IMR-90 (cell line): Measurements from ENCODE around the gene MYO1A. TPM values are rescaled to one million over a fixed set of nuclear protein-coding genes. Genes with fewer than 3 reads are reported as not detected.

Experiments used
- ATAC-seq: fragments of 200-7000 bp; cut with Tn5 transposase; 2 replicates; pipeline ENCODE4 v1.9.1; 2020; ENCODE audit warnings: low read depth, mild to moderate bottlenecking, moderate library complexity
- BruUV-seq: library from RNA; stranded (reverse); fragments of 400-500 nt; replicated peaks from 2 replicates; lab custom pipeline; 2021; lab: Mats Ljungman, UMichigan
- CTCF ChIA-PET: fragments of 300-600 bp; formaldehyde crosslinking; extraction: SDS; loops from one replicate; lab custom pipeline; 2021; ENCODE audit warnings: antibody characterized with exemption; lab: Yijun Ruan, JAX
- POLR2A ChIA-PET: fragments of 300-600 bp; sonication (Branson Sonifier 250); formaldehyde crosslinking; loops from one replicate; lab custom pipeline; 2022; ENCODE audit warnings: antibody characterized with exemption; ENCODE audit not compliant: unreplicated experiment; lab: Charles Lee
- DNase-seq: peaks from one replicate; pipeline ENCODE4 v3.0.0; 2013
- H2AFZ ChIP-seq: replicated peaks from 2 replicates; pipeline ENCODE3; 2013; ENCODE audit warnings: low read length, mild to moderate bottlenecking; ENCODE audit not compliant: poor library complexity
- H2AK5ac ChIP-seq: 2 replicates; pipeline ENCODE4 v1.6.1; 2013; ENCODE audit warnings: low read depth, low read length, inconsistent platforms
- H2AK9ac ChIP-seq: replicated peaks from 2 replicates; pipeline ENCODE3; 2013; ENCODE audit warnings: mild to moderate bottlenecking, low read depth, low read length, moderate library complexity; ENCODE audit not compliant: poor library complexity
- H2BK120ac ChIP-seq: 2 replicates; pipeline ENCODE4 v1.6.1; 2013; ENCODE audit warnings: low read depth, low read length, inconsistent platforms
- H2BK15ac ChIP-seq: 3 replicates; pipeline ENCODE4 v1.6.1; 2013; ENCODE audit warnings: low read depth, low read length, inconsistent platforms
- H2BK20ac ChIP-seq: 2 replicates; pipeline ENCODE4 v1.6.1; 2013; ENCODE audit warnings: low read depth, mild to moderate bottlenecking, inconsistent platforms, low read length, moderate library complexity
- H2BK5ac ChIP-seq: 2 replicates; pipeline ENCODE4 v1.6.1; 2013; ENCODE audit warnings: mild to moderate bottlenecking, low read depth, low read length, inconsistent platforms; ENCODE audit not compliant: poor library complexity, severe bottlenecking
- H3K14ac ChIP-seq: replicated peaks from 2 replicates; pipeline ENCODE4 v1.6.1; 2013; ENCODE audit warnings: low read depth, low read length, inconsistent platforms
- H3K18ac ChIP-seq: 2 replicates; pipeline ENCODE4 v1.6.1; 2013; ENCODE audit warnings: low read depth, low read length, control low read depth
- H3K23ac ChIP-seq: 2 replicates; pipeline ENCODE4 v1.6.1; 2013; ENCODE audit warnings: low read depth, low read length, inconsistent platforms
- H3K27ac ChIP-seq: 2 replicates; pipeline ENCODE4 v1.5.1; 2013; ENCODE audit warnings: mild to moderate bottlenecking, control low read depth, low read length; ENCODE audit not compliant: insufficient read depth
- H3K27me3 ChIP-seq: 2 replicates; pipeline ENCODE4 v1.6.1; 2013; ENCODE audit warnings: low read length; ENCODE audit not compliant: control insufficient read depth, insufficient read depth
- H3K36me3 ChIP-seq: 2 replicates; pipeline ENCODE4 v1.6.1; 2013; ENCODE audit warnings: low read length, mixed read lengths; ENCODE audit not compliant: control insufficient read depth, insufficient read depth
- H3K4ac ChIP-seq: 2 replicates; pipeline ENCODE4 v1.6.1; 2013; ENCODE audit warnings: low read depth, low read length, inconsistent platforms
- H3K4me1 ChIP-seq: 2 replicates; pipeline ENCODE4 v1.6.1; 2013; ENCODE audit warnings: low read length, mixed read lengths; ENCODE audit not compliant: control insufficient read depth, insufficient read depth
- H3K4me2 ChIP-seq: 2 replicates; pipeline ENCODE4 v1.6.1; 2013; ENCODE audit warnings: low read depth, mild to moderate bottlenecking, control low read depth, low read length, moderate library complexity
- H3K4me3 ChIP-seq: 2 replicates; pipeline ENCODE4 v1.5.1; 2013; ENCODE audit warnings: low read depth, mild to moderate bottlenecking, control low read depth, low read length, moderate library complexity; ENCODE audit not compliant: insufficient read depth
- H3K56ac ChIP-seq: 2 replicates; pipeline ENCODE4 v1.6.1; 2013; ENCODE audit warnings: low read length, inconsistent platforms; ENCODE audit not compliant: insufficient read depth; ENCODE audit errors: extremely low read depth
- H3K79me1 ChIP-seq, 2 experiments: 2 replicates each; pipeline ENCODE4 v1.6.1; 2013; ENCODE audit warnings: low read length in 2 of 2, inconsistent platforms in 1 of 2, low read depth in 1 of 2
- H3K9ac ChIP-seq: 2 replicates; pipeline ENCODE4 v1.6.1; 2013; ENCODE audit warnings: low read depth, low read length, control low read depth
- H3K9me1 ChIP-seq: 2 replicates; pipeline ENCODE4 v1.6.1; 2013; ENCODE audit warnings: low read length, inconsistent platforms; ENCODE audit not compliant: insufficient read depth
- H3K9me3 ChIP-seq: 2 replicates; pipeline ENCODE4 v1.6.1; 2013; ENCODE audit warnings: low read length; ENCODE audit not compliant: control insufficient read depth, insufficient read depth
- H4K20me1 ChIP-seq: 2 replicates; pipeline ENCODE4 v1.6.1; 2013; ENCODE audit warnings: low read length, inconsistent platforms; ENCODE audit not compliant: insufficient read depth
- H4K5ac ChIP-seq: 2 replicates; pipeline ENCODE4 v1.6.1; 2013; ENCODE audit warnings: mild to moderate bottlenecking, low read depth, low read length, control low read depth
- H4K8ac ChIP-seq, 2 experiments: 2 replicates each; pipeline ENCODE4 v1.6.1; 2013; ENCODE audit warnings: low read depth in 2 of 2, low read length in 2 of 2, control low read depth in 1 of 2, inconsistent platforms in 1 of 2
- H4K91ac ChIP-seq: 2 replicates; pipeline ENCODE4 v1.6.1; 2013; ENCODE audit warnings: low read depth, low read length, inconsistent platforms; ENCODE audit not compliant: insufficient read depth
- MXI1 ChIP-seq: IDR thresholded peaks from 2 replicates; pipeline ENCODE4 v1.6.1; 2012; ENCODE audit warnings: low read depth, mild to moderate bottlenecking, low read length, moderate library complexity, borderline replicate concordance
- NFE2L2 ChIP-seq: fragments of 150-350 bp; IDR thresholded peaks from 2 replicates; pipeline ENCODE4 v1.6.1; 2016; ENCODE audit warnings: low read depth, mild to moderate bottlenecking, low read length
- POLR2A ChIP-seq: IDR thresholded peaks from 2 replicates; pipeline ENCODE4 v1.6.1; 2012; ENCODE audit warnings: mild to moderate bottlenecking, low read depth, low read length
- WGBS, 2 experiments: methylation state at CpG; one replicate each; pipeline versions ENCODE4 v1.1.5 to v1.1.7; 2013; ENCODE audit warnings: missing lambda C conversion rate in 2 of 2; ENCODE audit not compliant: insufficient read length in 1 of 2; ENCODE audit errors: extremely low coverage in 2 of 2; 5-methylcytosine and 5-hydroxymethylcytosine counted together
- dilution Hi-C: fragments of 300-500 bp; cut with HindIII; formaldehyde crosslinking; loops from one replicate; pipeline ENCODE4 v1.14.3; 2018; ENCODE audit warnings: low sequenced_read_pairs; ENCODE audit not compliant: unreplicated experiment
- in situ Hi-C: fragments of 300-500 bp; cut with MboI; formaldehyde crosslinking; loops from 3 replicates; pipeline ENCODE4 v1.14.3; 2019; ENCODE audit warnings: low sequenced_read_pairs, inconsistent platforms, mixed read lengths
- intact Hi-C: fragments of 100-400 bp; cut with micrococcal nuclease; formaldehyde crosslinking; loops from 2 replicates; pipeline ENCODE4 v1.10.0; 2022
- polyA plus RNA-seq, 3 experiments: library from polyadenylated mRNA; depleted of rRNA; stranded (reverse); fragments of >200 nt; gene quantifications; 2 replicates each; pipeline ENCODE4 v1.2.3, GENCODE V29; 2012; ENCODE audit warnings: low replicate concordance in 1 of 3
- total RNA-seq: library from RNA; depleted of rRNA; stranded (reverse); fragments of >200 nt; gene quantifications from 2 replicates; pipeline ENCODE4 v1.2.3, GENCODE V29; 2012

Gene MYO1A
- total and polyA plus RNA-seq, 2 of the 4 experiments (the other 2 are of a cell fraction), result under 0.01 TPM; not detected in 1

- BruUV-seq, result TSS peak; percentile 55
Measured at GRCh38 chr12:57094208-57095160, 44.6 kb upstream of the MYO1A start.

More at GRCh38 chr12:57094208-57095160, 44.6 kb upstream of the MYO1A start:
- Histone ChIP-seq H3K4ac (peak overlapping the region; percentile 84), H3K27ac (peak overlapping the region; percentile 82), H3K4me1 (peaks cover 41% of the 10 kb centered on the region), H3K79me1 (peaks cover 13 to 70% of the 10 kb centered on the region in 2 experiments), H3K36me3 (peaks cover 77% of the 10 kb centered on the region), H3K9me1 (peaks cover 8% of the 10 kb centered on the region; the same call in 1 of the 2 replicates), H3K4me3 (no peak overlapping the region), H2BK15ac (no peak overlapping the region; the same call in 2 of the 3 replicates), H2AFZ (peak overlapping the region; percentile 25), H2BK5ac (peak overlapping the region; percentile 84), H4K8ac (peak overlapping the region; percentile 8 to 90; a peak in 3 of 4 replicates), H3K23ac (peak overlapping the region; percentile 82; the same call in 1 of the 2 replicates), H2AK9ac (peak overlapping the region; percentile 86), H3K4me2 (peak overlapping the region; percentile 26), H3K9ac (peak overlapping the region; percentile 49), H4K5ac (peak overlapping the region; percentile 36), H4K20me1 (peaks cover 65% of the 10 kb centered on the region), H3K18ac (peak overlapping the region; percentile 29; the same call in 1 of the 2 replicates), H3K56ac (peak overlapping the region; percentile 50; the same call in 1 of the 2 replicates), H3K14ac (peak overlapping the region; percentile 89), H3K27me3 (no peaks in the 10 kb centered on the region), H2AK5ac (peak overlapping the region; percentile 84), H2BK120ac (peak overlapping the region; percentile 41; the same call in 1 of the 2 replicates), H4K91ac (peak overlapping the region; percentile 17), H2BK20ac (no peak overlapping the region), H3K9me3 (no peaks in the 10 kb centered on the region)
- in situ Hi-C loops, result no loop called here
- POLR2A ChIA-PET, result interaction anchor here (0.6 to 1.2 kb wide), 5 partner anchors 10 to 18 kb away, joined by 3 to 12 read pairs (median 4); partner anchors contain the start of genes NEMP1 and STAT6
- intact Hi-C loops, result no loop called here
- WGBS, 2 experiments, result 63% methylated on average over 5 of the region's 15 CpGs; no CpG with 5 or more reads in 1 of the 2 experiments
- ATAC-seq (no peak), DNase-seq (no peak)
- CTCF ChIA-PET, result interaction anchor here (0.6 to 1.2 kb wide), 4 partner anchors 17 to 85 kb away, joined by 3 to 5 read pairs (median 4); partner anchors contain the start of gene STAT6
- dilution Hi-C loops, result no loop called here
- 0 out of 2 replicates have a peak, but pooled peaks have one; percentile 4 for TF ChIP-seq POLR2A
- no peak for TF ChIP-seq NFE2L2
- TF ChIP-seq MXI1, result no peak
